Naive thymus-derived CD4-positive, alpha-beta T cell (primary cell): ENCODE data around the gene SOX12. TPM values are rescaled to one million over a fixed set of nuclear protein-coding genes. Genes with fewer than 3 reads are reported as not detected.
"Not testable (repeated sequence)": the region's sequence is repeated elsewhere in the genome, so short reads cannot be mapped to it uniquely, and the experiment has no call there.

Experiments used
- ATAC-seq: fragments of 150-1000 bp; cut with Tn5 transposase; 2 replicates; pipeline ENCODE4 v1.10.0; 2021; ENCODE audit warnings: mild to moderate bottlenecking, moderate library complexity
- CTCF ChIA-PET: fragments of 350-600 bp; sonication (Branson Sonifier 250); formaldehyde crosslinking; loops from one replicate; lab custom pipeline; 2021; ENCODE audit warnings: antibody characterized with exemption; lab: Charles Lee
- POLR2A ChIA-PET: fragments of 350-600 bp; sonication (Branson Sonifier 250); formaldehyde crosslinking; loops from one replicate; lab custom pipeline; 2021; ENCODE audit warnings: antibody characterized with exemption, inconsistent platforms; lab: Charles Lee
- DNase-seq, 9 donors: peaks; one replicate each; pipeline versions ENCODE4 v3.0.0 to v3.0.0-alpha.2; 2020 to 2022; ENCODE audit warnings: mixed read lengths in 1 of 9
- H3K27ac ChIP-seq: one replicate; pipeline ENCODE4 v1.7.0; 2013; ENCODE audit warnings: mild to moderate bottlenecking, low read depth, low read length, moderate library complexity
- H3K27me3 ChIP-seq, 2 donors: one replicate each; pipeline ENCODE4 v1.7.0; 2013; ENCODE audit warnings: low read length in 2 of 2, mild to moderate bottlenecking in 2 of 2, moderate library complexity in 2 of 2; ENCODE audit not compliant: control insufficient read depth in 2 of 2, insufficient read depth in 2 of 2
- H3K36me3 ChIP-seq, 3 experiments: 1 replicate in 2 of 3; 2 replicates in 1 of 3; pipeline ENCODE4 v1.7.0; 2013; ENCODE audit warnings: low read length in 3 of 3, mild to moderate bottlenecking in 3 of 3, moderate library complexity in 1 of 3; ENCODE audit not compliant: insufficient read depth in 3 of 3, control insufficient read depth in 2 of 3
- H3K4me1 ChIP-seq, 2 donors: one replicate each; pipeline ENCODE4 v1.7.0; 2013; ENCODE audit warnings: low read length in 2 of 2, mild to moderate bottlenecking in 2 of 2, moderate library complexity in 1 of 2; ENCODE audit not compliant: control insufficient read depth in 2 of 2, insufficient read depth in 2 of 2
- H3K4me3 ChIP-seq: 2 replicates; pipeline ENCODE4 v1.7.0; 2013; ENCODE audit warnings: mild to moderate bottlenecking, low read length
- H3K9me3 ChIP-seq, 3 experiments: 1 replicate in 2 of 3; 2 replicates in 1 of 3; pipeline ENCODE4 v1.7.0; 2013; ENCODE audit warnings: low read length in 3 of 3; ENCODE audit not compliant: control insufficient read depth in 2 of 3
- H3K27ac Mint-ChIP-seq, 9 donors: one replicate each; pipeline ENCODE4 v1.8.0; 2020 to 2022; ENCODE audit warnings: mixed read lengths in 9 of 9, mild to moderate bottlenecking in 8 of 9, moderate library complexity in 5 of 9, inconsistent platforms in 2 of 9
- H3K27me3 Mint-ChIP-seq, 5 donors: one replicate each; pipeline ENCODE4 v1.8.0; 2021 to 2022; ENCODE audit warnings: mixed read lengths in 5 of 5, mild to moderate bottlenecking in 1 of 5
- H3K36me3 Mint-ChIP-seq, 5 donors: one replicate each; pipeline ENCODE4 v1.8.0; 2020 to 2022; ENCODE audit warnings: mixed read lengths in 5 of 5, mild to moderate bottlenecking in 3 of 5, inconsistent platforms in 1 of 5
- H3K4me1 Mint-ChIP-seq, 7 donors: one replicate each; pipeline ENCODE4 v1.8.0; 2020 to 2022; ENCODE audit warnings: mixed read lengths in 7 of 7, mild to moderate bottlenecking in 3 of 7, inconsistent platforms in 1 of 7
- H3K4me3 Mint-ChIP-seq, 10 donors: one replicate each; pipeline ENCODE4 v1.8.0; 2020 to 2022; ENCODE audit warnings: mild to moderate bottlenecking in 10 of 10, mixed read lengths in 10 of 10, moderate library complexity in 6 of 10, inconsistent platforms in 2 of 10
- H3K9me3 Mint-ChIP-seq, 11 donors: one replicate each; pipeline ENCODE4 v1.8.0; 2020 to 2022; ENCODE audit warnings: mixed read lengths in 11 of 11, mild to moderate bottlenecking in 4 of 11, inconsistent platforms in 1 of 11, moderate library complexity in 1 of 11
- intact Hi-C, 2 donors: fragments of 100-400 bp; cut with micrococcal nuclease; formaldehyde crosslinking; loops; one replicate each; pipeline ENCODE4 v1.15.1; 2023
- polyA plus RNA-seq, 2 donors: library from polyadenylated mRNA; unstranded; fragments of 300-500 nt; fragmentation: Illumina TruSeq; gene quantifications; one replicate each; pipeline ENCODE4 v1.2.3, GENCODE V29; 2021
- total RNA-seq, 6 experiments: library from RNA in 5 of 6; stranded (reverse) in 5 of 6; gene quantifications; 1 replicate in 5 of 6; 2 replicates in 1 of 6; pipeline ENCODE4 v1.2.3 and lab custom pipeline; 2021 to 2026

Gene SOX12
- total and polyA plus RNA-seq, 7 experiments from 2014 or later = 0.89 to 15.1 (median 9.4) TPM

- ATAC-seq (peak; percentile 83), DNase-seq (no peak)
- no peaks in the 10 kb centered on the region for H3K27me3 ChIP-seq
These were observed 48.0 kb downstream of the SOX12 start for GRCh38 chr20:373171-373890.

GRCh38 chr20:375265-375889 is 50.0 kb downstream of the SOX12 start:
- ChIA-PET POLR2A (interaction anchor here (0.7 kb wide), 1 partner anchor 119 kb away, joined by 3 read pairs; no protein-coding TSS in a partner anchor), CTCF (interaction anchor here (1.0 kb wide), 1 partner anchor 28 kb away, joined by 3 read pairs; no protein-coding TSS in a partner anchor)
- Histone ChIP-seq H3K4me1 (no peaks in the 10 kb centered on the region), H3K36me3 (no peaks in the 10 kb centered on the region), H3K27ac (no peak overlapping the region), H3K4me3 (no peak overlapping the region), H3K9me3 (no peaks in the 10 kb centered on the region), H3K27me3 (no peaks in the 10 kb centered on the region)
- DNase-seq (no peak), ATAC-seq (no peak)
- H3K9me3 Mint-ChIP-seq = no peaks in the 10 kb centered on the region
- H3K4me1 Mint-ChIP-seq = peaks cover 0 to 25% (median 8%) of the 10 kb centered on the region in 7 donors
- H3K4me3 Mint-ChIP-seq = no peak overlapping the region
- no peaks in the 10 kb centered on the region for H3K36me3 Mint-ChIP-seq
- intact Hi-C loops = no loop called here
- H3K27me3 Mint-ChIP-seq = peaks cover 0 to 7% (median 0%) of the 10 kb centered on the region in 5 donors
- H3K27ac Mint-ChIP-seq = peak overlapping the region in 1 of 9 donors; percentile 28

More at GRCh38 chr20:373171-373890, 48.0 kb downstream of the SOX12 start:
- ChIA-PET POLR2A (interaction anchor here (0.6 kb wide), 1 partner anchor 69 kb away, joined by 3 read pairs; no protein-coding TSS in a partner anchor), CTCF (no interaction called here)
- Mint-ChIP-seq H3K27me3 (peaks cover 0 to 7% (median 0%) of the 10 kb centered on the region in 5 donors), H3K4me1 (peaks cover 8 to 34% (median 13%) of the 10 kb centered on the region in 7 donors), H3K4me3 (peak overlapping the region in 1 of 10 donors; percentile 15), H3K9me3 (peaks cover 0 to 1% (median 0%) of the 10 kb centered on the region in 11 donors), H3K27ac (peak overlapping the region in 1 of 9 donors; percentile 4), H3K36me3 (peaks cover 0 to 3% (median 0%) of the 10 kb centered on the region in 5 donors)
- intact Hi-C loops = no loop called here
- H3K9me3 ChIP-seq = no peaks in the 10 kb centered on the region
- no peaks in the 10 kb centered on the region for H3K4me1 ChIP-seq
- no peak overlapping the region for H3K27ac ChIP-seq
- no peaks in the 10 kb centered on the region for H3K36me3 ChIP-seq
- no peak overlapping the region for H3K4me3 ChIP-seq

GRCh38 chr20:376089-376488 is 50.7 kb downstream of the SOX12 start:
- Mint-ChIP-seq H3K9me3 (no peaks in the 10 kb centered on the region), H3K27me3 (peaks cover 0 to 7% (median 0%) of the 10 kb centered on the region in 5 donors), H3K27ac (peak overlapping the region in 1 of 9 donors; percentile 46), H3K4me3 (no peak overlapping the region), H3K4me1 (peaks cover 0 to 25% (median 8%) of the 10 kb centered on the region in 7 donors), H3K36me3 (no peaks in the 10 kb centered on the region)
- peaks cover 0 to 3% (median 0%) of the 10 kb centered on the region in 3 experiments for H3K36me3 ChIP-seq
- ATAC-seq (no peak), DNase-seq (no peak)
- no peak overlapping the region for H3K27ac ChIP-seq
- no peaks in the 10 kb centered on the region for H3K27me3 ChIP-seq
- H3K4me1 ChIP-seq = no peaks in the 10 kb centered on the region
- POLR2A ChIA-PET = no interaction called here
- H3K9me3 ChIP-seq = no peaks in the 10 kb centered on the region
- intact Hi-C loops = no loop called here
- CTCF ChIA-PET = interaction anchor here (1.0 kb wide), 1 partner anchor 27 kb away, joined by 3 read pairs; no protein-coding TSS in a partner anchor
- H3K4me3 ChIP-seq = no peak overlapping the region

GRCh38 chr20:376750-377149 is 51.4 kb downstream of the SOX12 start:
- no peak overlapping the region for H3K4me3 Mint-ChIP-seq
- Histone ChIP-seq H3K27me3 (no peaks in the 10 kb centered on the region), H3K27ac (no peak overlapping the region), H3K36me3 (peaks cover 0 to 3% (median 0%) of the 10 kb centered on the region in 3 experiments), H3K4me1 (no peaks in the 10 kb centered on the region), H3K4me3 (no peak overlapping the region), H3K9me3 (no peaks in the 10 kb centered on the region)
- H3K4me1 Mint-ChIP-seq = peaks cover 0 to 23% (median 8%) of the 10 kb centered on the region in 7 donors
- H3K36me3 Mint-ChIP-seq = no peaks in the 10 kb centered on the region
- ChIA-PET POLR2A (no interaction called here), CTCF (no interaction called here)
- H3K27me3 Mint-ChIP-seq = peaks cover 0 to 7% (median 0%) of the 10 kb centered on the region in 5 donors
- peak overlapping the region in 1 of 9 donors; percentile 46 for H3K27ac Mint-ChIP-seq
- intact Hi-C loops = no loop called here
- ATAC-seq (no peak), DNase-seq (no peak)
- no peaks in the 10 kb centered on the region for H3K9me3 Mint-ChIP-seq

DNA sequence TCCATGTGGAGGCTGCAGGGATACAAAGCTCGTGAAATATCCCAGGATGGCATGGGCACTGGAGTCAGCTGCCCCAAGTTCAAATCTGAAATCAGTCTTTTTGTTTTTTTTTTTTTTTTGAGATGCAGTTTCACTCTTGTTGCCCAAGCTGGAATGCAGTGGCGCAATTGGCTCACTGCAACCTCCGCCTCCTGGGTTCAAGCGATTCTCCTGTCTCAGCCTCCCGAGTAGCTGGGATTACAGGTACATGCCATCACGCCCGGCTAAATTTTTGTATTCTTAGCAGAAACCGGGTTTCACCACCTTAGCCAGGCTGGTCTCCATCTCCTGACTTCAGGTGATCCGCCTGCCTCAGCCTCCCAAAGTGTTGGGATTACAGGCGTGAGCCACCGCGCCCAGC is 52.2 kb downstream of the SOX12 start:
- ATAC-seq, H3K36me3 Mint-ChIP-seq, H3K27me3 Mint-ChIP-seq, H3K4me3 Mint-ChIP-seq, H3K9me3 ChIP-seq, H3K27ac ChIP-seq, H3K27me3 ChIP-seq, H3K4me1 ChIP-seq, H3K27ac Mint-ChIP-seq, intact Hi-C loops, H3K4me3 ChIP-seq, POLR2A ChIA-PET, DNase-seq, H3K9me3 Mint-ChIP-seq, H3K36me3 ChIP-seq: not testable (repeated sequence)
- H3K4me1 Mint-ChIP-seq = peaks cover 0 to 22% (median 7%) of the 10 kb centered on the region in 7 donors
- CTCF ChIA-PET = interaction anchor here (0.6 kb wide), 1 partner anchor 44 kb away, joined by 5 read pairs; no protein-coding TSS in a partner anchor

DNA sequence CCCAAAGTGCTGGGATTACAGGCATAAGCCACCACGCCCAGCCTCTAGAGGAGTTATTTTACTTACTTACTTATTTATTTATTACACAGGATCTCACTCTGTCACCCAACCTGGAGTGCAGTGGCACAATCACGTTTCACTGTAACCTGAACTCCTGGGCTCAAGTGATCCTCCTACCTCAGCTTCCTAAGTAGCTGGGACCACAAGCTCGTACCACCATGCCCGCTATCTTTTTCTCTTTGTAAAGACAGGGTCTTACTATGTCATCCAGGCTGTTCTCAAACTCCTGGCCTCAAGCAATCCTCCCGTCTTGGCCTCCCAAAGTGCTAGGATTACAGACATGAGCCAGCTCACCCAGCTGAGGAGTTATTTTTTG is 53.6 kb downstream of the SOX12 start:
- no peaks in the 10 kb centered on the region for H3K9me3 Mint-ChIP-seq
- DNase-seq = no peak
- CTCF ChIA-PET = no interaction called here
- ATAC-seq = no peak
- peaks cover 0 to 7% (median 0%) of the 10 kb centered on the region in 5 donors for H3K27me3 Mint-ChIP-seq
- peaks cover 1 to 23% (median 12%) of the 10 kb centered on the region in 7 donors for H3K4me1 Mint-ChIP-seq
- POLR2A ChIA-PET = interaction anchor here (0.6 kb wide), 1 partner anchor 13 kb away, joined by 4 read pairs; no protein-coding TSS in a partner anchor
- no peak overlapping the region for H3K27ac ChIP-seq
- peak overlapping the region in 4 of 10 donors; percentile 7 to 63 (median 32) for H3K4me3 Mint-ChIP-seq
- H3K27ac Mint-ChIP-seq = no peak overlapping the region
- H3K9me3 ChIP-seq = no peaks in the 10 kb centered on the region
- no peaks in the 10 kb centered on the region for H3K27me3 ChIP-seq
- H3K4me3 ChIP-seq = no peak overlapping the region
- intact Hi-C loops = no loop called here
- no peaks in the 10 kb centered on the region for H3K4me1 ChIP-seq
- no peaks in the 10 kb centered on the region for H3K36me3 Mint-ChIP-seq
- peaks cover 0 to 3% (median 0%) of the 10 kb centered on the region in 3 experiments for H3K36me3 ChIP-seq
